Thyroid gland (tissue), 4 donors: ENCODE results near the gene ACYP2. TPM values are rescaled to one million over a fixed set of nuclear protein-coding genes. Genes with fewer than 3 reads are reported as not detected.
"Not testable (repeated sequence)": the region's sequence is repeated elsewhere in the genome, so short reads cannot be mapped to it uniquely, and the experiment has no call there.

Source experiments
- DNase-seq, 2 donors: peaks; one replicate each; pipeline ENCODE4 v3.0.0-alpha.2; 2019
- H3K27ac ChIP-seq, 3 donors: fragments of 200-600 bp; sonication (generic); 1 replicate in 2 of 3; 2 replicates in 1 of 3; pipeline ENCODE4 v1.5.1; 2016 to 2019; ENCODE audit warnings: mild to moderate bottlenecking in 1 of 3, moderate library complexity in 1 of 3
- H3K27me3 ChIP-seq: fragments of 200-600 bp; sonication (generic); one replicate; pipeline ENCODE4 v1.5.1; 2019
- H3K36me3 ChIP-seq, 2 donors: fragments of 200-600 bp; sonication (generic); one replicate each; pipeline ENCODE4 v1.5.1; 2016 to 2019
- H3K4me1 ChIP-seq, 2 donors: fragments of 200-600 bp; sonication (generic); one replicate each; pipeline ENCODE4 v1.5.1; 2017 to 2019
- H3K4me3 ChIP-seq, 3 donors: fragments of 200-600 bp; sonication (generic); replicated peaks in 1 of 3; 1 replicate in 2 of 3; 2 replicates in 1 of 3; pipeline ENCODE4 v1.5.1; 2016; ENCODE audit warnings: mild to moderate bottlenecking in 1 of 3
- H3K9me3 ChIP-seq: fragments of 200-600 bp; sonication (generic); one replicate; pipeline ENCODE4 v1.5.1; 2017
- CTCF ChIP-seq, 6 experiments: fragments of 200-600 bp in 3 of 6; fragments of 450-650 bp in 3 of 6; sonication (generic) in 3 of 6; IDR thresholded peaks; one replicate each; pipeline ENCODE4 v1.5.1; 2016 to 2019; ENCODE audit warnings: antibody characterized with exemption in 6 of 6, mild to moderate bottlenecking in 2 of 6, inconsistent platforms in 1 of 6, moderate library complexity in 1 of 6
- POLR2A ChIP-seq, 2 donors: fragments of 450-650 bp; IDR thresholded peaks; one replicate each; pipeline ENCODE4 v1.6.1; 2017; ENCODE audit warnings: antibody characterized with exemption in 2 of 2, mild to moderate bottlenecking in 2 of 2, moderate library complexity in 1 of 2
- WGBS, 2 donors: methylation state at CpG; one replicate each; pipeline ENCODE4 v1.1.5; 2017; 5-methylcytosine and 5-hydroxymethylcytosine counted together
- intact Hi-C: fragments of 100-400 bp; cut with DNase I; formaldehyde crosslinking; loops from one replicate; pipeline ENCODE4 v1.15.1; 2023
- total RNA-seq, 4 donors: library from RNA; depleted of rRNA; stranded (reverse); fragments of >200 nt; gene quantifications; one replicate each; pipeline ENCODE4 v1.2.3, GENCODE V29; 2016

ACYP2 gene
- total RNA-seq, 4 donors from 2014 or later, result 14.1 to 29.2 (median 26.2) TPM

GRCh38 chr2:54088191-54088634, 27.2 kb upstream of the ACYP2 start:
- 82 to 91% methylated on average over 1 to 5 of the region's 5 CpGs for WGBS, 2 donors
- no peak for TF ChIP-seq POLR2A (IDR thresholded peaks at IDR 0.05)
- no peak for TF ChIP-seq CTCF (IDR thresholded peaks at IDR 0.05)

GRCh38 chr2:54088719-54089118, 26.7 kb upstream of the ACYP2 start:
- Histone ChIP-seq H3K4me1 (no peaks in the 10 kb centered on the region), H3K27ac (no peak overlapping the region), H3K36me3 (no peaks in the 10 kb centered on the region), H3K4me3 (no peak overlapping the region), H3K9me3 (no peaks in the 10 kb centered on the region), H3K27me3 (no peaks in the 10 kb centered on the region)
- no peak for DNase-seq
- WGBS, 2 donors, result 81 to 86% methylated on average over 2 of the region's 2 CpGs
- intact Hi-C loops, result no loop called here
- TF ChIP-seq CTCF (IDR thresholded peaks at IDR 0.05), result no peak
- no peak for TF ChIP-seq POLR2A (IDR thresholded peaks at IDR 0.05)

More at GRCh38 chr2:54088191-54088634, 27.2 kb upstream of the ACYP2 start:
- Histone ChIP-seq H3K36me3 (no peaks in the 10 kb centered on the region), H3K4me1 (no peaks in the 10 kb centered on the region), H3K4me3 (no peak overlapping the region), H3K27ac (no peak overlapping the region), H3K27me3 (no peaks in the 10 kb centered on the region), H3K9me3 (no peaks in the 10 kb centered on the region)
- no peak for DNase-seq
- intact Hi-C loops, result no loop called here

- intact Hi-C loops, result no loop called here
- no peaks in the 10 kb centered on the region for H3K27me3 ChIP-seq
- DNase-seq, result no peak
- TF ChIP-seq CTCF (IDR thresholded peaks at IDR 0.05) (no peak), POLR2A (IDR thresholded peaks at IDR 0.05) (no peak)
- no peak overlapping the region for H3K4me3 ChIP-seq
- no peak overlapping the region for H3K27ac ChIP-seq
- no peaks in the 10 kb centered on the region for H3K36me3 ChIP-seq
- 77 to 82% methylated on average over 8 of the region's 8 CpGs for WGBS, 2 donors
- peaks cover 0 to 4% of the 10 kb centered on the region in 2 donors for H3K4me1 ChIP-seq
- H3K9me3 ChIP-seq, result no peaks in the 10 kb centered on the region
These were observed 24.8 kb upstream of the ACYP2 start for GRCh38 chr2:54090521-54091117.

- no peak overlapping the region for H3K27ac ChIP-seq
- WGBS, 2 donors, result 47 to 55% methylated on average over 4 of the region's 4 CpGs
These were observed 22.5 kb upstream of the ACYP2 start for GRCh38 chr2:54092940-54093339.

GRCh38 chr2:54095406-54095805, 20.0 kb upstream of the ACYP2 start:
- WGBS, 2 donors, result 90 to 94% methylated on average over 3 to 6 of the region's 30 CpGs

More at GRCh38 chr2:54092940-54093339, 22.5 kb upstream of the ACYP2 start:
- Histone ChIP-seq H3K9me3 (no peaks in the 10 kb centered on the region), H3K4me3 (no peak overlapping the region), H3K36me3 (no peaks in the 10 kb centered on the region), H3K4me1 (peaks cover 0 to 4% of the 10 kb centered on the region in 2 donors), H3K27me3 (no peaks in the 10 kb centered on the region)
- intact Hi-C loops, result no loop called here
- no peak for DNase-seq
- no peak for TF ChIP-seq POLR2A (IDR thresholded peaks at IDR 0.05)
- TF ChIP-seq CTCF (IDR thresholded peaks at IDR 0.05), result no peak

GRCh38 chr2:54096141-54096540, 19.3 kb upstream of the ACYP2 start:
- intact Hi-C loops, result not testable (repeated sequence)

More at GRCh38 chr2:54095406-54095805, 20.0 kb upstream of the ACYP2 start:
- H3K27ac ChIP-seq, H3K36me3 ChIP-seq, intact Hi-C loops, DNase-seq, H3K4me3 ChIP-seq, H3K9me3 ChIP-seq, H3K27me3 ChIP-seq: not testable (repeated sequence)
- H3K4me1 ChIP-seq, result peaks cover 6 to 11% of the 10 kb centered on the region in 2 donors

More at GRCh38 chr2:54096141-54096540, 19.3 kb upstream of the ACYP2 start:
- not testable (repeated sequence) for DNase-seq, H3K27me3 ChIP-seq, H3K36me3 ChIP-seq, H3K9me3 ChIP-seq, H3K27ac ChIP-seq, H3K4me3 ChIP-seq
- WGBS, 2 donors, result no CpG with 5 or more reads among the region's 26 CpGs
- peaks cover 8 to 17% of the 10 kb centered on the region in 2 donors for H3K4me1 ChIP-seq
